Measurements from ENCODE around the gene GREB1.

GRCh38 chr2:11552260-11552638 lies 18.4 kb downstream of the GREB1 start:
- TF ChIP-seq, protein P1, sequence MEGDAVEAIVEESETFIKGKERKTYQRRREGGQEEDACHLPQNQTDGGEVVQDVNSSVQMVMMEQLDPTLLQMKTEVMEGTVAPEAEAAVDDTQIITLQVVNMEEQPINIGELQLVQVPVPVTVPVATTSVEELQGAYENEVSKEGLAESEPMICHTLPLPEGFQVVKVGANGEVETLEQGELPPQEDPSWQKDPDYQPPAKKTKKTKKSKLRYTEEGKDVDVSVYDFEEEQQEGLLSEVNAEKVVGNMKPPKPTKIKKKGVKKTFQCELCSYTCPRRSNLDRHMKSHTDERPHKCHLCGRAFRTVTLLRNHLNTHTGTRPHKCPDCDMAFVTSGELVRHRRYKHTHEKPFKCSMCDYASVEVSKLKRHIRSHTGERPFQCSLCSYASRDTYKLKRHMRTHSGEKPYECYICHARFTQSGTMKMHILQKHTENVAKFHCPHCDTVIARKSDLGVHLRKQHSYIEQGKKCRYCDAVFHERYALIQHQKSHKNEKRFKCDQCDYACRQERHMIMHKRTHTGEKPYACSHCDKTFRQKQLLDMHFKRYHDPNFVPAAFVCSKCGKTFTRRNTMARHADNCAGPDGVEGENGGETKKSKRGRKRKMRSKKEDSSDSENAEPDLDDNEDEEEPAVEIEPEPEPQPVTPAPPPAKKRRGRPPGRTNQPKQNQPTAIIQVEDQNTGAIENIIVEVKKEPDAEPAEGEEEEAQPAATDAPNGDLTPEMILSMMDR (IDR thresholded peaks at IDR 0.05), result no peak
- no peak for TF ChIP-seq EZH2 (IDR thresholded peaks at IDR 0.05; ENCODE audit: borderline replicate concordance, insufficient read depth, low read depth, low read length, poor library complexity, severe bottlenecking)

All from B cell (primary cell).